ENCODE results near the gene GPBP1.
"Not testable (repeated sequence)": the region's sequence is repeated elsewhere in the genome, so short reads cannot be mapped to it uniquely, and the experiment has no call there.

GPBP1 gene

DNA sequence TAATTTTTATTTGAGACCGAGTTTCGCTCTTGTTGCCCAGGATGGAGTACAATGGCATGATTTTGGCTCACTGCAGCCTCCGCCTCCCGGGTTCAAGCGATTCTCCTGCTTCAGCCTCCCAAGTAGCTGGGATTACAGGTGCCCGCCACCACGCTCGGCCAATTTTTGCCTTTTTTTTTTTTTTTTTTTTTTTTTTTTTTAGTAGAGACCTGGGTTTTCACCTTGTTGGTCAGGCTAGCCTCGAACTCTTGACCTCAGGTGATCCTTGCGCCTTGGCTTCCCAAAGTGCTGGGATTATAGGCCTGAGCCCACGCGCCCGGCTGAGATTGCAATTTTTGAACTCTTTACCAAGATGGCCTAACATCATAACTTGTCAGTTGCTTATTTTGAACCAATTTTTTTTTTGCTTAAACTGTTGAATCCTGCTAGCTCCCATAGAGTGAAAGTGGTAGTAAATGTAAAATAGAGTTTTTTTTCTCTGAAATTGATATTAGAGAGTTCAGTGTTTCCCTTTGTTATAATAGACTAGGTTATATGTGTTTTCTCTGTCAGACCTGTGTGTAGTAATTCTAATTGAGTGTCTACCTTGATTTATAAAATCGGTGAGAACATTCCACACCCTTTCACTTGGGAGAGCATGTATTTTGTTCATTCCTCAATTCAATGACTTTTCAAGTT lies 3.8 kb downstream of the GPBP1 start:
- DNase-seq (ENCODE audit: low spot score), result no peak

DNA sequence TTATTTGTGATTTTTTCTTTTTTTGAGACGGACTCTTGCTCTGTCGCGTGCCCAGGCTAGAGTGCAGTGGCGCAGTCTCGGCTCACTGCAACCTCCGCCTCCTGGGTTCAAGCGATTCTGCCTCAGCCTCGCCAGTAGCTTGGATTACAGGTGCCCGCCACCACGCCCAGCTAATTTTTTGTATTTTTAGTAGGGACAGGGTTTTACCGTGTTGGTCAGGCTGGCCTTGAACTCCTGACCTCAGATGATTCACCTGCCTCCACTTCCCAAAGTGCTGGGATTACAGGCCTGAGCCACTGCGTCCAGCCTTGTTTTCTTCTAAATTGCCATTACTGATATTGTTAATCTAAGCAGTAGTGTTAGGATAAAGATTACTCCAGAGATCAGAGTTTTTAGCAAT lies 4.4 kb downstream of the GPBP1 start:
- not testable (repeated sequence) for DNase-seq (ENCODE audit: low spot score)

DNA sequence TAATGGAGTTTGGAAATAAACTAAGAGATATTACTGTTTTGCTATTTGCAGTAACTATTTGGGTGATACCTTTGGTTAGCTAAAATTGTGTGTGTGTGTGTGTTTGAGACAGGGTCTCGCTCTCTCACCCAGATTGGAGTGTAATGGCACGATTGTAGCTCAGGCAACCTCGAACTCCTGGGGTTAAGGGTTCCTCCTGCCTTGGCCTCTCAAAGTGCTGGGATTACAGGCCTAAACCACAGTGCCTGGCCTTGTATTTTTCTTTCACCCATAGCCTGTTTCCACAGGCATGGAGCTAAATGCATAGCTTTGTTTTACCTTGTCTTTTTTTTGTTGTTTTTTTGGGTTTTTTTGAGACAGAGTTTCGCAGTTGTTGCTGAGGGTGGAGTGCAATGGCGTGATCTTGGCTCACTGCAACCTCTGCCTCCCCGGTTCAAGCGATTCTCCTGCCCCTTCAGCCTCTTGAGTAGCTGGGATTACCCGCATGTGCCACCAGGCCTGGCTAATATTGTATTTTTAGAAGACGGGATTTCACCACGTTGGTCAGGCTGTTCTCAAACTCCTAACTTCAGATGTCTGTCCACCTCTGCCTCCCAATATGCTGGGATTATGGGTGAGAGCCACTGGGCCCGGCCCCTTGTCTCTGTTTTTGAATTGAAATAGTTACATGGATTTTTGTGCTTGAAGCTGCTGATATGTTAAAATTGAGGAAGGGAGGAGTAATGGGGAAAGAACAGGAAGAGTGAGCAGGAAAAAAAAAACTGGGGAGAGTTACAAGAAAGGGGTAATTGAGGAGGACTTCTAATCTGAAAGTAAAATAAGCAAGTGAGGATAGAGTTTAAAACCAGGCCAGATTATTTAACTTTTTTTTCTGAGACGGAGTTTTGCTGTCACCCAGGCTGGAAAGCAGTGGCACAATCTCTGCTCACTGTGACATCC lies 5.7 kb downstream of the GPBP1 start:
- DNase-seq (ENCODE audit: low spot score), result no peak

DNA sequence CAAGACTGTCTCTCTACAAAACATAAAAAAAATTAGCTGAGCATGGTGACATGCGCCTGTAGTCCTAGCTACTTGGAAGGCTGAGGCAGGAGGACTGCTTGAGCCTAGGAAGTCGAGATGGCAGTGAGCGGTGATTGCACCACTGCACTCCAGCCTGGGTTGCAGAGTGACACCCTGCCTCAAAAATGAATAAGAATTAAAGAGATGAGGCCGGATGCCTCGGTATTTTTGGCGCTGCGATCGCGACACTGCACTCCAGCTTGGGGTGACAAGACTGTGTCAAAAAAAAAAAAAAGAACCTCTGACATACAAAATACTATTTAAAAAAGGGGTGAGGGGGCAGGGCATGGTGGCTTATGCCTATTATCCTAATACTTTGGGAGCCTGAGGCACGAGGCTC lies 7.3 kb downstream of the GPBP1 start:
- DNase-seq (ENCODE audit: low spot score), result no peak

DNA sequence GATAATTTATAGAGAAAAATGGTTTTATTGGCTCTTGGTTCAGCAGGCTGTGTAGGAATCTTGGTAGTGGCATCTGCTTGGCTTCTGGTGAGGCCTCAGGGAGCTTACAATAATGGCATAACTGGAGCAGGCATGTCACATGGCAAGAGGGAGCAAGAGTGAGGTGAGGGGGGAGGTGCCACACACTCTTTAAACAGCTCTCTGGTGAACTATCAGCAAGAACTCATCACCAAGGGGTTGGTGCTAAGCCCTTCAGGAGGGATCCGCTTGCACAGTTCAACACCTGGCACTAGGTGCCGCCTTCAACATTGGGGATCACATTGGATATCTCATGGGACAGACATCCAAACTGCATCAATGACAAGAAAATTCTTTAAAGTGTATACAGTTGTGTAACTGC lies 10.5 kb downstream of the GPBP1 start:
- DNase-seq (ENCODE audit: low spot score), result no peak

DNA sequence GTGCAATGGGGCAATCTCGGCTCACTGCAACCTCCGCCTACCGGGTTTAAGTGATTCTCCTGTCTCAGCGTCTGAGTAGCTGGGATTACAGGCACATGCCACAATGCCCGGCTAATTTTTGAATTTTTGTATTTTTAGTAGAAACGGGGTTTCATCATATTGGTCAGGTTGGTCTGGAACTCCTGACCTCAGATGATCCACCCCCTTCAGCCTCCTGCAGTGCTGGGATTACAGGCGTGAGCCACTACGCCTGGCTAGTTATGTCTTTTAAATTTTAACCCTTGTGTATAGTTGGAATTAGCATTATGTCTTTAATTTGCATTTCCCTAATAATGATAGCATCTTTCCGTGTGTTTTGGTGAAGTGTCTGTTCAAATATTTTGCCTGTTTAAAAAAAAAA lies 11.5 kb downstream of the GPBP1 start:
- no peak for DNase-seq (ENCODE audit: low spot score)

DNA sequence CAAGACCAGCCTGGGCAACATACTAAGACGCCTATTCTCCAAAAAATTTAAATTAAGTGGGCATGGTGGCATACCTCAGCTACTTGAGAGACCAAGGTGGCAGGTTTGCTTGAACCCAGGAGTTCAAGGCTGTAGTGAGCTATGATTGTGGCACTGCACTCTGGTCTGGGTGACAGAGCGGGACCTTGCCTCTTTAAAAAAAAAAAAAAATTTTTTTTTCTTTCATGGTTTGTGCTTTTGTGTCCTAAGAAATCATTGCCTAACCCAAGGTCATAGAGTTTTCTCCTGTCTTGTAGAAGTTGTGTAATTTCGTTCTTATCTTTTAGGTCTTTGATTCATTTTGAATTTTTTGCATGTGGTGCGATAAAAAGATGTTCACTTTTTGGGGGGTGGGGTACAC lies 12.3 kb downstream of the GPBP1 start:
- DNase-seq (ENCODE audit: low spot score), result no peak

DNA sequence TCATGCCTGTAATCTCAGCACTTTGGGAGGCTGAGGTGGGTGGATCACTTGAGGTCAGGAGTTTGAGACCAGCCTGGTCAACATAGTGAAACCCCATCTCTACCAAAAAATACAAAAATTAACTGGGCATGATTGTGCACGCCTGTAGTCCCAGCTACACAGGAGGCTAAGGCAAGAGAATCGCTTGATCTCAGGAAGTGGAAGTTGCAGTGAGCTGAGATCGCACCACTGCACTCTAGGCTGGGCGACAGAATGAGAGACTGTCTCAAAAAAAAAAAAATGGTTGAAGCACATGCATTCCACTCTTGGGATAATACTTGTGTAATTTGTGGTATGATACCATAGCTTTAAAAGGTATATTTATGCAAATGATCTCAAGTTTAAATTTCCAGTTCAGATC lies 14.1 kb downstream of the GPBP1 start:
- not testable (repeated sequence) for DNase-seq (ENCODE audit: low spot score)

DNA sequence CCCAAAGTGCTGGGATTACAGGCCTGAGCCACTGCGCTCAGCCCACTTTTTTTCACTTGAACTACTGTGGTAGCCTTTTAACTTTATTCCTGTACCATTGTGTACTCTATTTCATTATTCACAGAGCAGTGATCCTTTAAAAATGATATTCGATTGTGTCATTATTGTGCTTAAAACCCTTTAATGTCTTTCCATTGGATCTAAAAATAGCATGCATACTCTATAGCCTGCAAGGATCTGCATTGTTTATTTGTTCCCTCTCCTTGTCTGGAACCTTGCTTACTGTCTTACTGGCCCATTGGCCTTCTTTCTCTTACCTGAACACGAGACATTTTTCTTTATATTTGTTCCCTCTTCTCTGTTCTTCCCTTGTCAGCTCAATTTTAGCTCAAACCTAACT lies 15.7 kb downstream of the GPBP1 start:
- no peak for DNase-seq (ENCODE audit: low spot score)

DNA sequence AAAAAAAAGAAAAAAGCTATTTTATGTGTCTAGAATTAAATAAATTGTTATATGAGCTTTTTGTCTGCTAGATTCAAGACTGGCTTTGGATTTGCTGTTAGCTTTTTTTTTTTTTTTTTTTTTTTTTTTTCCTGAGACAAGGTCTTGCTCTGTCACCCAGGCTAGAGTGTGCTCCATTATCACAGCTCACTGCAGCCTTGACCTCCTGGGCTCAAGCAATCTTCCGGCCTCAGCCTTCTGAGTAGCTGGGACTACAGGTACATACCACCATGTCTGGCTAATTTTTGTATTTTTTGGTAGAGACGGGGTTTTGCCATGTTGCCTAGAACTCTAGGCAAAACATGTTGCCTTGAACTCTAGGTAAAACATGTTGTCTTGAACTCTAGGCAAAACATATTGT lies 16.7 kb downstream of the GPBP1 start:
- DNase-seq (ENCODE audit: low spot score), result no peak

DNA sequence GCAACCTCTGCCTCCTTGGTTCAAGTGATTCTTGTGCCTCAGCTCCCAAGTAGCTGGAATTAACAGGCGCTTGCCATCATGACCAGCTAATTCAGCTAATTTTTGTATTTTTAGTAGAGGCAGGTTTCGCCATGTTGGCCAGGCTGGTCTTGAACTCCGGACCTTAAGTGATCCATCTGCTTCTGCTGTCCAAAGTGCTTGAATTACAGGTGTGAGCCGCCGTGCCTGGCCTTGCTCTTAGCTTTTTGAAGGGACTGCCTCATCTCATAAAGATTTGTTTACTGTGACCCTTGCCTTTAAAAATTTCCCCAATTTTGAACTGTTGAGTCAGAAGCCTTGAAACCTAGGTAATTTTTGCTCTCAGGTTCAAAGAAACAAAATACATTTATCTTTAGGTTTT lies 17.3 kb downstream of the GPBP1 start:
- no peak for DNase-seq (ENCODE audit: low spot score)

DNA sequence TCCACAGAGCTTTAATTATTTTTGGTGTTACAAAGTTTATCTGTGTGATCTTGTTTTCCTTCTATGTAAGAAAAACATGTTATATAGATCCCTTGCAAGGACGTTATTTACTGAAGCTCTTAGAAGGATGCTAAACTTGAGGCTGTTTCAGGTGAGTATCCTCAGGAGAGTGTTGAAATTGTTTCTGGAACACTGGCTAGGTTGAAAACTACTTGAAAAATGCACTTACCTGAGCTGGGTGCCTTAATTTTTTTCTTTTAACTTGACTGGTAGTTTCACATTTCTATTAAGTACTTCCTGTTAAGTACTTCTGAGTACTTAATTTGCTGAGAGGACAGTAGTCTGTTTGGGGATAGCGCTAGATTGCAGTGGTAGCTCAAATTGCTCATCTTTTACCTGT lies 18.1 kb downstream of the GPBP1 start:
- no peak for DNase-seq (ENCODE audit: low spot score)

DNA sequence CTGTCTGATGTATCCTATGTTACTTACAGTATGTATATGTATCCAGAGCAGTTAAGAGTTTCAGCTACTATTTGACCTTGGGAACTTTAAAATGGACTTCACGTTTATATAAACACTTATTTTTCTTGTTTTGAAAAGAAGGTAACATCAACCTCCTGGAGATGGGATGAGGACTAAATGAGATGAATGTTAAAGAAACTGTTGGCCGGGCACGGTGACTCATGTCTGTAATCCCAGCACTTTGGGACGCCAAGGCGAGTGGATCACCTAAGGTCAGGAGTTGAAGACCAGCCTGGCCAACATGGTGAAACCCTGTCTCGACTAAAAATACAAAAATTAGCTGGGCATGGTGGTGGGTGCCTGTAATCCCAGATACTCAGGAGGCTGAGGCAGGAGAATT lies 19.0 kb downstream of the GPBP1 start:
- not testable (repeated sequence) for DNase-seq (ENCODE audit: low spot score)

DNA sequence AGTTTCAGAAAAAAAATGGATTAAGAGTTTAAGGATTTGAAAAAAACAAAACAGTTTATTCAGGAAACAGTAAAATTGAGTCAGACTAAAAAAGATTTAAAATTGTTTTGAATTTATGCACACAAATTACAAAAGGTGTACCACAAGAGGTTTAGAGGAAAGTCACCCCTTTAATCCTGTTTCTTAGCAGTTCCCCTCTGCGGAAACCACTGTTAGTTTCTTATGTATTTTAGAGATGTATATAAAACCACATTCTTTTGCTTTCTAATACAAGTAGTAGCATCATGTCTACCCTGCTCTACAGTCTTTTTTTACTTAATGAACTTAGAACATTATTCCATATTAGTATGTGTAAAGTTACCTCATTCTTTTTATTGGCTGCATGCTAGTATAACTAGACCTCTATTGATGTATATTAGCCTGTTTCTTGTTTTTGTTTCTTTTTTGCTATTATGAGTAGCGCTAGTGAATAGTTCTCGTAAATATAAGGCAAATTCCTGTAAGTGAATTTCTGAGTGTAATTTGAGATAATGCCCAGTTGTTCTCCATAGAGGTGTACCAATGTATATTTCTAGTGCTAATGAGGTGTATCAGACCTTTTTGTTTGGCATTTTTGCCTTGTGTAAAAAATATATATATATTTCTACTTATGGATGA lies 20.0 kb downstream of the GPBP1 start:
- DNase-seq (ENCODE audit: low spot score), result no peak

DNA sequence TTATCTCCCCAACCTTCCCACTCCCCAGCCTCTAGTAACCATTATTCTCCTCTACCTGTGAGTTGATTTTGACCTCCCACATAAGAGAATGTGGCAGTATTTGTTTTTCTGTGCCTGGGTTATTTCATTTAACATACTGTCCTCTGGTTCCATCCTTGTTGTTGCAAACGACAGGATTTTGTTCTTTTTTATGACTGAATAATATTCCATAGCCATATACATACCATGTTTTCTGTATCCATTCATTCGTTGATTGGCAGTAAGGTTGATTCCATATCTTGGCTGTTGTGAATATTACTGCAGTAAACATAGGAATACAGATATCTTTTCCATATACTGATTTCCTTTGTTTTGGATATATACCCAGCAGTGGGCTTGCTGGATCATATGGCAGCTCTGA lies 20.8 kb downstream of the GPBP1 start:
- no peak for DNase-seq (ENCODE audit: low spot score)

DNA sequence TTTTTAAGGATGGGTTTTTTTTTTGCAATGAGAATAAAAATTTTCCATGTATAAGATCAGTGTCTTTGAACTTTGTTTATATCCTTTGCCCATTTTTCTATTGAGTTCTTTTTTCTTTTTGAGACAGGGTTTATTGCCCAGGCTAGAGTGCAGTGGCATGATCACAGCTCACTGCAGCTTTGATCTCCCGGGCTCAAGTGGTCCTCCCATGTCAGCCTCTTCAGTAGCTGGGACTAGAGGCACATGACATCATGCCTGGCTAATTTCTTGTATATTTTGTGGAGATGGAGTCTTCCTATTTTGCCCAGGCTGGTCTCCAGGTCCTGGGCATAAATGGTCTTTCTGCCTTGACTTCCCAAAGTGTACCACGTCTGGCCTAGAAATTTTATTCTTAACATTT lies 21.2 kb downstream of the GPBP1 start:
- DNase-seq (ENCODE audit: low spot score), result no peak

DNA sequence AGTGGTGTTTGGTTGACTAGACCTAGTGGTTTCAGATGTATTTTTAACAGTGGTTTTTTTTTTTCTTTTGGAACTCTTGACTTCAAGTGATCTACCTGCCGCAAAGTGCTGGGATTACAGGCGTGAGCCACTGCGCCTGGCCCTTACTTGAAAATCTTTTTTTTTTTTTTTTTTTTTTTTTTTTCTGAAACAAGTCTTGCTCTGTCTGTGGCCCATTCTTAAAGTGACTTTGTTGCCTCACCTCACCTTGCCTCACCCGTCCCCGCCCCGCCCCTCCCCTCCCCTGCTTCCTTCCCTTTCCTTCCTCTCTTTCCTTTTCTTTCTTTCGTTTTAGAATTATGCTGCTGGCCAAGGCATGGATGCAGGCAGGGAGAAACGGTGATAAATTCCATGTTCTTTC lies 26.0 kb downstream of the GPBP1 start:
- no peak for DNase-seq (ENCODE audit: low spot score)

DNA sequence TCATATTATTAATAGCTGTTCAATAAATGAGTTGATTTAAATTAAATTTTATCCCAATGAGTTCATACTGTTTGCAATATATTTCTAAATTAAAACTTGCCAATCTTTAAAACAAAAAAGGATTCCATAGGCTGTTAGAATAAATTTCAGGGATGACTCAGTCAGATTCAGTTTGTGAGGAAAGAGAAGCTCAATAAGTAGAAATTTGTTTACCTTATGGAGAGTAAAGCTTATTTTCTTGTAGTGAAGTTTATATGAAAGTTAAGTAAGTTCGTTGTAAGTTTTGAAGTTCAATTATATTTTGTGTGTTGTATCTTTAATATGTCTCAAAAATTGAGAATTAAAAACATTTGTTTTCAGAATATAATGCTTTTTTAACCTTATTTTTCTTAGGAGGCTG lies 29.0 kb downstream of the GPBP1 start:
- DNase-seq (ENCODE audit: low spot score), result no peak

DNA sequence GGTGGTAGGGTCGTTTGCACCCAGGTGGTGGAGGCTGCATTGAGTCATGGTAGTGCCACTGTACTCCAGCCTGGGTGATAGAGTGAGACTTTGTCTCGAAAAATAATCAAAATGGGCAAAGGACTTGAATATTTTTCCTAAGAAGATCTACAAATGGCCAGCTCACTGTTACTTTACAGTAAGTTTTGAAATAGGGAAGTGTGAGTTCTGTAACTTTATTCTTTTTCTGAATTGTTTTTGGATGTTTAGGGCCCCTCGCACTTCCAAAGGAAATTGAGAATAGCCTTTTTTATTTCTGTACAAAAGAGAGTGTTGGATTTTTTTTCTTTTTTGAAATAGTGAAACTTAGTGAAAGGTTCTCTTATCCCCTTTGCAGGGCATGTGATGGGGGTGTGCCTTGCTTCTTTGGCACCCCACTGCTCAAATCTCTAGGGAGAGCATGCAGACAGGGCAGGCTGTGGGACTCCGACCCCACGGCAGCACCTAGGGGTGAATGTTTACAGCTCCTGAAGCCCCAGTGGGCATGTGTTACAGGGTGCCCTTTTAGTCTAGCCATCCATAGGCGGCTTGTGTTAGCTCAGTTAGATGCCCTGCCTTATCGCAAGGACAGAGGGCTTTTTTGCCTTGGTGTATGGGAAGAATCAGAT lies 33.3 kb downstream of the GPBP1 start:
- DNase-seq (ENCODE audit: low spot score), result no peak

DNA sequence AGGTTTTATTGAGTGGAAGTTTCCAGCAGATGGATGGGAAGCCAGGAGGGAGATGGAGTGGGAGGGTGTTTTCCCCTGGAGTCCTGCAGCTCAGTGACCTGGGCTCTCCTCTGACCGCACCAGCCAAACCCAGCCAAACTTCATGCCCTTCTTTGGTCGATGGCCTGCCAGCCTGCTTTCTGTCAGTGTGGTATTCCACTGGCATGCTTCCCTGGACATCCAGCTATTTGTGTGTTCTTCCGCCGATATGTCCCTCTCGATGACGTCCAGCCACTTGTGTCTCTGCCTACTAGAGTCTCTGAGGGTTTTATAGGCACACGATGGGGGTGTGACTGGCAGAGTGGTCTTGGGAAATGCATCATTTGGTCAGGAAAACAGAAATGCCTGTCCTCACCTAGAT lies 33.8 kb downstream of the GPBP1 start:
- no peak for DNase-seq (ENCODE audit: low spot score)

DNA sequence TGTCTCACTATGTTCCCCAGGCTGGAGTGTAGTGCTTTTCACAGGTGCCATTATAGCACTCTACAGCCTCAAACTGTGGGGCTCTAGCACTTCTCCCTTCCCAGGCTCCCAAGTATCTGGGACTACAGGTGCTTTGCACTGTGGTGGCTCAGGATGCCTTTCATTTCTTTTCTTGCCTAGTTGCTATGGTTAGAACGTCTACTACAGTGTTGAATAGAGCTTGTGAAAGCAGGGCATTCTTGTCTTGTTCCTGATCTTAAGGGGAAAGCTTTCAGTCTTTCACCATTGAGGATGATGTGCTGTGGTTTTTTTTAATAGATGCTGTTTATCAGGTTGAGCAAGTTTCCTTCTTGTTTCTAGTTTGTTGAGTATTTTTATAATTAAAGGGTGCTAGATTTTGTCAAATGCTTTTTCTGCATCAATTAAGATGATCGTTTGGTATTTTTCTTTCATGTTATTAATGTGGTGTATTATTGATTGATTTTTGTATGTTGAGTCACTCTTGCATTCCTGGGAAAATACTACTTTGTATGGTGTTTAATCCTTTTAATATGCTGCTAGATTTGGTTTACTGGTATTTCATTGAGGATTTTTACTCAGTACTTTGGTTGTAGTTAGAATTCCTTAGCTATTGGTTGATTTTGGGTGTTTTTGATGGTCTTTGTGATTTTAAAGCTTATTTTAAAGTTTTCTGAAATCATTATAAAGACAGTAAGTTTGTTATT lies 35.6 kb downstream of the GPBP1 start:
- DNase-seq (ENCODE audit: low spot score), result no peak

Data from SK-N-DZ (cell line).